Measurements from ENCODE around the gene DSC2.
"Not testable (repeated sequence)": the region's sequence is repeated elsewhere in the genome, so short reads cannot be mapped to it uniquely, and the experiment has no call there.

The DSC2 gene

DNA sequence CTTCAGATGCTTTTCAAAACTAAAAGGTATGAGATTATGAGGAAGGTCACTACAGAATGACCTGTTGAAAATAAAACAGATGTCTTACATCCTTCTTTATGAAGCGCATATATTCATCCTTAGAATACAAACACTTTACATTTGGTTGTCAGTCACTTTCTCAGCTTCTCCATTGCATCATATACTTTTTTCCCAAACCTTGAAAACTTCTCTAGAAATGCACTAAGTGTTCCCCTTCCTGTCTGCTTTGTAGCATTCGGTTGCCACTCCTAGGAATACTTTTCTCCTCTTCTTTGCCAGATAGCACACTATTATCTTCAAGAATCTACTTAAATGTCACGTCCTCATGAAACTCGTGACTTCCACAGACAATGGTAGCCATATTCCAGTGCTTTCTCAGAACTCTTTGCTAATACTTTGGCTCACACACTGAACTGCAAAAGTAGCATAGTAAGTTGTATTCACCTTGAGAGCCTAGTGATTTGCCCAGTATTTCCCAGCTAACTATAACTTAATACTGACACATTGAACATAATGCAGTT lies 32.8 kb upstream of the DSC2 start:
- ChIA-PET CTCF (interaction anchor here (1.0 to 2.6 kb wide), 2 partner anchors 13 to 23 kb away, joined by 3 to 7 read pairs; no protein-coding TSS in a partner anchor), POLR2A (no interaction called here)
- DNase-seq (ENCODE audit: extremely low spot score) = no peak
- TF ChIP-seq, protein P1, sequence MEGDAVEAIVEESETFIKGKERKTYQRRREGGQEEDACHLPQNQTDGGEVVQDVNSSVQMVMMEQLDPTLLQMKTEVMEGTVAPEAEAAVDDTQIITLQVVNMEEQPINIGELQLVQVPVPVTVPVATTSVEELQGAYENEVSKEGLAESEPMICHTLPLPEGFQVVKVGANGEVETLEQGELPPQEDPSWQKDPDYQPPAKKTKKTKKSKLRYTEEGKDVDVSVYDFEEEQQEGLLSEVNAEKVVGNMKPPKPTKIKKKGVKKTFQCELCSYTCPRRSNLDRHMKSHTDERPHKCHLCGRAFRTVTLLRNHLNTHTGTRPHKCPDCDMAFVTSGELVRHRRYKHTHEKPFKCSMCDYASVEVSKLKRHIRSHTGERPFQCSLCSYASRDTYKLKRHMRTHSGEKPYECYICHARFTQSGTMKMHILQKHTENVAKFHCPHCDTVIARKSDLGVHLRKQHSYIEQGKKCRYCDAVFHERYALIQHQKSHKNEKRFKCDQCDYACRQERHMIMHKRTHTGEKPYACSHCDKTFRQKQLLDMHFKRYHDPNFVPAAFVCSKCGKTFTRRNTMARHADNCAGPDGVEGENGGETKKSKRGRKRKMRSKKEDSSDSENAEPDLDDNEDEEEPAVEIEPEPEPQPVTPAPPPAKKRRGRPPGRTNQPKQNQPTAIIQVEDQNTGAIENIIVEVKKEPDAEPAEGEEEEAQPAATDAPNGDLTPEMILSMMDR (IDR thresholded peaks at IDR 0.05; ENCODE audit: control extremely low read depth, extremely low read depth, low read depth, missing control alignments) = no peak

DNA sequence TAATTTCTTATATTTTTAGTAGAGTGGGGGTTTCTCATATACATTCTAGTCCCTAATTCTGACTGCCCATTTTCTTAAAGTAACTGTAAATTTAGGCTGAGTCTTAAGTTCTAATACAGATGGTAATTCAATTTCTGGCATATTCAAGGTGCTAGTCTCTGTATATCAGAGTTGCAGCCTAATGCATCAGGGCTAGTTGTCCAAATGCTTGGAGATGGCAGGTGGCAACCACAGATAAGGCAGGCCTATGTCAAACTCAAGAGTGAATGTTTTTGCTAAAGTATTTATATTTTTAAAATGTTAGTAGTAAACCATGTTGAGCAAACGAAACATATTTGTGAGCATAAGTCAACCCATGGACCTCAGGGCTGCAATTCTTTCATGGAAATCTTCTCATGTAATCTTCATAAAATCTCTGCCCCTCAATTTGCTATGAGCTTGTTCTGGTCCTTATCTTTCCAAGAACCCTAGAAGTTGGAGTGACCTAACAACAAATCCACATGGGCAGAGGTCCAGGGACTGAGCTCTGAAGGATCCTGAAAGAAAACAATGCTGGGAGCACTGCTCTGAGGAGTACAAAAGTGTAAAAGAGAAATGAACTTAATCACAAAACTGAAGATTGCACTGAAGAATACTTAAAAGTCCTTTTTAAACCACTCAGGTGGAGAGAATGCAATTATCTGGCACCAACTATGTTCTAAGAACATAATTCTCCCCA lies 27.3 kb upstream of the DSC2 start:
- CTCF ChIA-PET = no interaction called here

DNA sequence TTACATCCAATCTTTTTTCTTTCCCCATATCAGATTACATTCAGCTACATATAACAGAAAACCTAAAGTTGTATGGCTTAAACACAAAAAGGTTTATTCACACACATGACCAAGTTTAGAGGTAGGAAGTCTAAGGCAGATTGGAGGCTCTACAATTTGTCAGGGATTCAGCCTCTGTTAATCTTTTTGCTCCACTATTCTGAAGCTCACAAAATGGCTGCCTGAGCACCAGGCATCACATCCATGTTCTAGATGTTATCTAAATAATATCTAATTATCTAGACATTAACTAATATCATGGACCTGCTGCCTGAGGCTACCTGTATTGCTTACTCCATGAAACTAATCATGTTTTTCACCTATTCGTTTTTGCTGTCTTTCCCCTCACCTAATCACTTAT lies 23.7 kb upstream of the DSC2 start:
- CTCF ChIA-PET = interaction anchor here (0.7 kb wide), 1 partner anchor 13 kb away, joined by 3 read pairs; no protein-coding TSS in a partner anchor
- DNase-seq (ENCODE audit: extremely low spot score) = no peak
- TF ChIP-seq, protein P1 (IDR thresholded peaks at IDR 0.05; ENCODE audit: control extremely low read depth, extremely low read depth, low read depth, missing control alignments) = no peak
- POLR2A ChIA-PET = no interaction called here

More for the DNA sequence above, 27.3 kb upstream of the DSC2 start:
- TF ChIP-seq, protein P1 (IDR thresholded peaks at IDR 0.05; ENCODE audit: control extremely low read depth, extremely low read depth, low read depth, missing control alignments) = no peak
- POLR2A ChIA-PET = no interaction called here
- DNase-seq (ENCODE audit: extremely low spot score) = no peak

DNA sequence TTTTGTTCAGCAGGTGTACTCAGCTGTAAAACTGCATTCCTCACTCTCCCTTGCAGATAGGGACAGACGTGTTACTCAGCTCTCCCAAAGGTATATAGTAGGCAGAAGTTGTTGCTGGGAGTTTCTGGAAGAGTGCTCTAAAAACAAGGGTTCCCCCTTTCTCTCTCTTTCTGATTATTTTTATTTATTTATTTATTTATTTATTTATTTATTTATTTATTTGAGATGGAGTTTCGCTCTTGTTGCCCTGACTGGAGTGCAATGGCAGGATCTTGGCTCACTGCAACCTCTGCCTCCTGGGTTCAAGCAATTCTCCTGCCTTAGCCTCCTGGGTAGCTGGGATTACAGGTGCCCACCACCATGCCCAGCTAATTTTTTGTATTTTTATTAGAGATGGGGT lies 20.9 kb upstream of the DSC2 start:
- CTCF ChIA-PET = interaction anchor here (0.8 to 2.5 kb wide), 3 partner anchors 9 to 40 kb away, joined by 3 to 7 read pairs (median 3); no protein-coding TSS in a partner anchor
- POLR2A ChIA-PET; DNase-seq (ENCODE audit: extremely low spot score): not testable (repeated sequence)

DNA sequence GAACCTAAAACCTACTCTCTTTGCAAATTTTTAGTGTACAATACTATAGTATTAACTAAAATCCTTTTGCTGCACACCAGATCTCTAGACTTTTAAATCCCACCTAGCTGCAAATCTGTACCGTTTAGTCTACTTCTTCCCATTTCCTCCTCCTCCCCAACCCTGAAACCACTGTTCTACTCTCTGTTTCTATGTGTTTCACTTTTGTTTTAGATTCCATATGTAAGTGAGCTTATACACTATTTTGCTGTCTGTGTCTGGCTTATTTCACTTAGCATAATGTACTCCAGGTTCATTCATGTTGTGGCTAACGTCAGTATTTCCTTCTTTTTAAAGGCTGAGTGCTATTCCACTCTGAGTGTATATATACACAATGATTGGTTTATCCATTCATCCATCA lies 18.4 kb upstream of the DSC2 start:
- TF ChIP-seq, protein P1 (IDR thresholded peaks at IDR 0.05; ENCODE audit: control extremely low read depth, extremely low read depth, low read depth, missing control alignments) = no peak
- POLR2A ChIA-PET = no interaction called here
- CTCF ChIA-PET = interaction anchor here (0.6 to 1.3 kb wide), 4 partner anchors 8 to 138 kb away, joined by 3 to 4 read pairs (median 3); partner anchors contain the start of gene DSC1
- no peak for DNase-seq (ENCODE audit: extremely low spot score)

DNA sequence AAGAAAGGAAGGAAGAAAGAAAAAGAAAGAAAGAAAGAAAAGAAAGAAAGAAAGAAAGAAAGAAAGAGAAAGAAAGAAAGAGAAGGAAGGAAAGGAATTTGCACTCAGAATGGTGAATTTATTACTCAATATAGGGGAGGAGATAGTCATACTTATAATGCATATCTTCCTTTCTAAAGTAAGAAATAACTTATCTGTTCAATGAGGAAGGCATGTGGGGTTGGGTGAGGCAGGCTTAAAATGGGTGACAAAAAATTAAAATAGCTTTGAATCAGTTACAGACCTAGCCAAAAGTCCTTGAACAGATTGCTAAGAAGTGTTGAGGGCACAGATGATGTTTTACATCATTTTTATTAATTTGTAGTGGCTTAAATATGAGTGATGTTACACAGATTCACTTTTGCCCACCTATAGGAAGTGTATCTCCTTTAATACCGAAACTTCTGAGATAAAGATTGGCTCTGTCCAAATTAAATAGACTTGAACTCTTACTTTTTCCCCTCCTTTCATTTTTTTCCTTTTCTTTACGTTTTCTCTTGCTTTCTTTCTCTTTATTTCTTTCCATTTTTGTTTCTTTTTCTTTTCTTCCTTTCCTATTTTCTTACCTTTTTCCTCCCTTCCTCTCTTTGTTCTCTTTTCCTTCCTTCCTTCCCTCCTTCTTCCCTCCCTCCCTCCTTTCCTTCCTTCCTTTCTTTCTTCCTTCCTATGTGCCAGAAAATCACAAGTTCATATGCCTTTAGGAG lies 14.8 kb upstream of the DSC2 start:
- no peak for DNase-seq (ENCODE audit: extremely low spot score)
- POLR2A ChIA-PET = no interaction called here
- TF ChIP-seq, protein P1 (IDR thresholded peaks at IDR 0.05; ENCODE audit: control extremely low read depth, extremely low read depth, low read depth, missing control alignments) = no peak
- CTCF ChIA-PET = interaction anchor here (1.2 to 1.3 kb wide), 2 partner anchors 20 to 82 kb away, joined by 3 to 4 read pairs; no protein-coding TSS in a partner anchor
